Skin epidermis (tissue), 12 donors: ENCODE data around the gene HTT.

Source experiments
- H3K27ac ChIP-seq, 21 experiments: fragments of 200-600 bp; sonication (generic) in 11 of 21; one replicate each; pipeline ENCODE4 v1.5.0; 2020; ENCODE audit warnings: mild to moderate bottlenecking in 3 of 21, inconsistent platforms in 2 of 21, moderate library complexity in 2 of 21
- H3K4me3 ChIP-seq, 7 experiments: fragments of 200-600 bp; sonication (generic) in 2 of 7; one replicate each; pipeline ENCODE4 v1.5.0; 2020; ENCODE audit warnings: inconsistent platforms in 2 of 7, mild to moderate bottlenecking in 2 of 7, moderate library complexity in 1 of 7

HTT gene

GRCh38 chr4:3225071-3225850 is 150.8 kb downstream of the HTT start:
- Histone ChIP-seq H3K4me3 (no peak overlapping the region), H3K27ac (peak overlapping the region in 1 of 21 experiments; percentile 21)

- peak overlapping the region in 3 of 21 experiments; percentile 22 to 47 (median 23) for H3K27ac ChIP-seq
- no peak overlapping the region for H3K4me3 ChIP-seq
These were observed 151.5 kb downstream of the HTT start for GRCh38 chr4:3225936-3226335.

DNA sequence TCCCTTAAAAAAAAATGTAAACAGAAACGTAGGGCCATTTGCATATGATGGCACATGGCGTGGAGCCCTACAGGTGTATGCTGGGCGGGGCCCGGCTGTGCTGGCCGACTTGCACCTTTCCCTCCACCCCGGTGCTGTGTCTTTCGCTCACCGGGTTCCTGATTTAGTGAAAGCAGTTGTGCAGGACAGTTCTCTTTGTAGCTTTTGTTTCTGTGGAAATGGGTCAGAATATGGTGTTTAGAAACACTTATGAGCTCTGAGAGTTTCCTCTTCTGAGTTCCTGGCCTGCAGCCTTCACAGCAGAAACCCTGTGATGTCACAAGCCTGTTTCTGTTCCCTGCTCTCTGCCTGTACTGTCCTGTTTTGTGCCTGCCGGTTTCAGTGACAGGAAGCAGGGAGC is 152.0 kb downstream of the HTT start:
- peak overlapping the region in 3 of 21 experiments; percentile 14 to 47 (median 23) for H3K27ac ChIP-seq

GRCh38 chr4:3226944-3227343 is 152.5 kb downstream of the HTT start:
- Histone ChIP-seq H3K27ac (peak overlapping the region in 2 of 21 experiments; percentile 14 to 37), H3K4me3 (no peak overlapping the region)

More for the DNA sequence above, 152.0 kb downstream of the HTT start:
- no peak overlapping the region for H3K4me3 ChIP-seq

GRCh38 chr4:3227878-3228675 is 153.6 kb downstream of the HTT start:
- H3K27ac ChIP-seq = no peak overlapping the region
- no peak overlapping the region for H3K4me3 ChIP-seq

GRCh38 chr4:3228881-3229280 is 154.4 kb downstream of the HTT start:
- Histone ChIP-seq H3K27ac (no peak overlapping the region), H3K4me3 (no peak overlapping the region)

GRCh38 chr4:3229328-3229727 is 154.8 kb downstream of the HTT start:
- H3K27ac ChIP-seq = no peak overlapping the region
- no peak overlapping the region for H3K4me3 ChIP-seq

- Histone ChIP-seq H3K27ac (no peak overlapping the region), H3K4me3 (no peak overlapping the region)
These were observed 155.5 kb downstream of the HTT start for GRCh38 chr4:3229964-3230363.

DNA sequence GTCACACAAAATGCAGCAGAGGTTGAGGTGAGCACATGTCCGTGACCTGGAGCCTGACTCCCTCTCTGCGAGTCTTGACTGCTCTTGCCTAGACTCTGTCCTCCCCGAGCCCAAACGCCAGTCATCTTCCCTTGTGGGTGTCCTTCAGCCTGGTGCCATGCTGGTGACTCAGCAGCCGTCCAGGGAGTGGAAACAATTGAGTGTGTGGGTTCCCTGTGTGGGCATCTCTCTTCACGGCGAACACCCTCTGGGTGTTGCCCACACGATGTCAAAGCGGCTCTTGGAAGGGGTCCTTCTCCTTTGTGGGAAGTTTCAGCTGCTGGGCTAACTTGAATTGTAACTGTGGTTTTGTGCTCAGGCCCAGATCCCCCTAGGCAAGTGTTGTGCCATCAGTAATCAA is 157.0 kb downstream of the HTT start:
- no peak overlapping the region for H3K27ac ChIP-seq

DNA sequence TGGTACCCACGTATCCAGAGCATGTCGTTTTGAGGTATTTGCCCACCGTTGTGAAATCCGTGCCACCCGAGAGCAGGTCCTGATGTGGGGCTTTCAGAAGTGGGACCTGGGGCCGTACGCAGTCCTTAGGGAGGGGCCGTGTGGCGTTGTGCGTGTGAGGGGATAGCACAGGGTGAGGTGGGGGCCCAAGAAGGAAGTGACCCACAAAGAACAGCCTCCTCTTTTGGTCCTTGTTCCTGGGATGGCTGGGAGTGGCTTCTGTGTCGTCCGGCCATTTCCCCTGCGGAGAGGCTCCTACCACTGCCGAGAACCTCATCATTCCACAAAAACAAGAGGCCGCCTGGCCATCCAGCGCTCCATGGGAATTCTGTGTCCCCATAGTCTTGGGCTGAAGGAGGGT is 157.5 kb downstream of the HTT start:
- Histone ChIP-seq H3K27ac (no peak overlapping the region), H3K4me3 (no peak overlapping the region)

More for the DNA sequence above, 157.0 kb downstream of the HTT start:
- H3K4me3 ChIP-seq = no peak overlapping the region

GRCh38 chr4:3232871-3233271 is 158.4 kb downstream of the HTT start:
- no peak overlapping the region for H3K27ac ChIP-seq
- no peak overlapping the region for H3K4me3 ChIP-seq

DNA sequence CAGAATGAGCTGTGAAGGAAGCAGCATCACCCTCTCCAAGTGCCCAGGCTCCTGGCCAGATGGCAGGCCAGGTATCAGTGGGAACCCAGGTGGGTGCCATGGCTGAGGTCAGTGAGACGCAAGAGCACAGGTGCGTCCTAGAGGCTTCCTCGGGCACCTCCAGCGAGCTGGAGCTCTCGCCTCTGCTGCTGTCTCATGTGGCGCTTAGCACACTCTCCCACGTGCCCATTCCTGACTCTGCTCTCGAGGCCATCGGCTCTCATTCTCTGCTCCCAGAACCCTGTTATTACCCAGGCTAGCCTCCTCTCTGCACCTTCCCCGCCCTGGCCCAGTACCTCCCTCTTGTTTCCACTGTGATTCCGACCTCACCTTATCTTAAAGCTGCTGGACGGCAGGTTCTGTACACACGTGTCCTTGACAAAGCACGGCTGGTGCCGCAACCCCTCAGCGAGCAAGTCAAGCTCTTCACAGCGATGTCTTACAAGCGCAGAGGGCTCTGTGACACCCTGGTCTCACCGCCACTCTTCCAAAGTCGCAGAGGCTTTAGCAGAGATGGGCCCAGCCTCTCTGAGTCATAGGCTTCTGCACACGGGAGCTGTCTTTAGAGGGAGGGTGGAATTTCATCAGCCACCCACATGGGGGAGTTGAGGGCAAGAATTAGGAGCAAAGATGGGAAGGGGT is 159.1 kb downstream of the HTT start:
- no peak overlapping the region for H3K4me3 ChIP-seq
- no peak overlapping the region for H3K27ac ChIP-seq

DNA sequence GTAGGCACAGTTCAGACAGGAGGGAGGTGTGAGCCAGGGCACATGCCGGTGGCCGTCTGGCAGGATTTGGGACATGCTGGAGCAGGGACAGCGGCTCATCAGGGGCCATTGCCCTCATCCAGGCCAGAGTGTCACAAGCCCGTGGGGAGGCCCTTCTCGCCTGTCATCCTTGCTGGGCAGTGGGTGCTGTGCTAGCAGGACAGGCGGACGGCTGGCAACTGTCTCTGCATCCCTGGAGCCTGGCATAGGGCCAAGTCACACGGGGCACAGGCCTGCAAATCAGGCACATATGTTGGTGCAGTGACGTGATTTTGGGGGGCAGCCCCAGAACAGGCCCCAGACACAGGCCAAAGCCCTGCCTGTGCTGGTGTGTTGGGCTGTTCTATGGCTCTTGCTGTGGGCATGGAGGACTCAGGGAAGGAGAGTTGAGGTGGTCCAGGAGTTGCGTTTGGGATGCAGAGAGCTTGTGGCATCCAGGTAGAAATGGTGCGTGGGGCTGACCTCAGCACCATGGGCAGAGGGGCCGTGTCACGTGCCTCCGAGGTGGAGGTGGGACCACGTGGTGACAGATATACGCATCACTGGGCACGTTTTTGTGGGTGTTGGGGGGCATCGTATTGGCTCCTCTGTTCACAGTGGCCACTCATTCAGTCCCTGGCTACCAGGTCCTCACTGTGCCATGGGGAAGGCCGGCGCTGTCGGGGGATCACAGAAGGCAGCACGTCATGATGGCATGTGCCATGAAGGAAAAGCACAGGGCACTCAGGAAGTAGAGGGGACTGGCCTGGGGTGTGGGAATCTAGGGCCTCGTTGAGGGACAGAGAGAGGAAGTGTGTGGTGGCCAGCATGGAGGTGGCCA is 159.9 kb downstream of the HTT start:
- Histone ChIP-seq H3K4me3 (no peak overlapping the region), H3K27ac (no peak overlapping the region)

DNA sequence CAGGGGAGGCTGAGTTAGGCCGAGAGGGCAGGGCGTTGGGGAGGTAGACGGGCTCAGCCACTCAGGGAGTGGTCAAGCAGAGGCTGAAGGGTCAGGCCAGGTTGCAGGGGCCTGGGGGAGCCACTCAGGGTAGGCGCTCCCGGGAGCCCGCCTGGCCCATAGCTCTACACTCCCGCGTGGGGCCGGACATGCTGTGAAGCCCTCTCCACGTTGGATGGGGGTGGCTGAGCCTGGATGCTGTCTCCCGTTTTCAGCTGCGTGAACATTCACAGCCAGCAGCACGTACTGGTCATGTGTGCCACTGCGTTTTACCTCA is 160.5 kb downstream of the HTT start:
- Histone ChIP-seq H3K27ac (no peak overlapping the region), H3K4me3 (no peak overlapping the region)

DNA sequence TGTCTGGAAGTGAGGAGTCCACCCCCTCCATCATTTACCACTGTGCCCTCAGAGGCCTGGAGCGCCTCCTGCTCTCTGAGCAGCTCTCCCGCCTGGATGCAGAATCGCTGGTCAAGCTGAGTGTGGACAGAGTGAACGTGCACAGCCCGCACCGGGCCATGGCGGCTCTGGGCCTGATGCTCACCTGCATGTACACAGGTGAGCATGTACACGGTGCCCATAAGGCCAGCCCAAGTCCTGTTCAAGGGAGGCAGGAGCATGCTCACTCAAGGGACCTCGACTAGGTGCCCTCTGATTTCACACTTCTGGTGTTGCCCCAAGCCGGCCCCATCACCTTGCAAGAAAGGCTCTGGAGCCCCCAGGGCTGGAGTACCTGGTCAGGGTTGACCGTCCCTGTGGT is 161.1 kb downstream of the HTT start:
- no peak overlapping the region for H3K27ac ChIP-seq
- no peak overlapping the region for H3K4me3 ChIP-seq

DNA sequence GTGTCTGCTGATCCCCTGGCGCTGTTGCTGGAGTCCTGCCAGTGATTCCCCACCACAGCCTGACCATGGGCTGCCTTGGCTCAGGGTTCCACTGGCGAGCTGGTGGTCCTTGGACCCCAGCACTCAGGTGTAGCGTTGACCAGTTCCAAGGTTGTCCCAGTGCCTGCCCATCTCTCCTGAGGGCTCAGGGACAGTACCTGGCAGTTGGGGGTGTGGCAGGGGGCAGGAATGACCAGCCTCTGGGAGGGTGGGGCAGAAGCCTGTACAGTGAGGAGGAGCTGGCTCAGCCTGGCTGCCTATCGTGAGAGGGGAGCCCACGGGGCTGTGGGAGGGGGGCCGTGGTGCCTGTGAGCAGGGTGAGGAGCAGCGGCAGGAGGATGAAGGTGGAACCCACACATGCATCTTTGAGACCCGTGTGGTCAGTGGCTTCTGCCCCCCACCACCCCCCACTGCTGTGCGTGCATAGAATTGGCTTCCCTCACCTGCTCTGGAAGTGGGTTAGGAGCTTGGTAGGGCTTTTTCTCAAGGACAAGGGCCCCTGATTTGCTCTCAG is 161.9 kb downstream of the HTT start:
- Histone ChIP-seq H3K27ac (no peak overlapping the region), H3K4me3 (no peak overlapping the region)

DNA sequence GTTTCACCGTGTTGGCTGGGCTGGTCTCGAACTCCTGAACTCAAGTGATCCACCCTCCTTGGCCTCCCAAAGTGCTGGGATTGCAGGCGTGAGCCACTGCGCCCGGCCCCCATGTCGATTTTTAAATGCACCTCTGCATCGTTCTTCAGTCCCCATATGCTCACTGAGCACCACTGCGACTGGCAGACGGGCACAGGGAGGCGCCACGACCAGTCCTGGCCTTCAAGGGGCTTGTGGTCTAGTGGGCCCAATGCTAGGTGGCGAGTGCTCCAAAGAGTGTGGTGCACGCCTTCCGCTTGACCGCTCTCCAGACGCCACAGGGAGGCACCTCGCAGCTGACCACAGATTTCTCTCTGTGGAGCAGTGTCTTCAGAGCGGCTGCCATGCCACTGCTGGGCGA is 162.8 kb downstream of the HTT start:
- Histone ChIP-seq H3K4me3 (no peak overlapping the region), H3K27ac (no peak overlapping the region)

DNA sequence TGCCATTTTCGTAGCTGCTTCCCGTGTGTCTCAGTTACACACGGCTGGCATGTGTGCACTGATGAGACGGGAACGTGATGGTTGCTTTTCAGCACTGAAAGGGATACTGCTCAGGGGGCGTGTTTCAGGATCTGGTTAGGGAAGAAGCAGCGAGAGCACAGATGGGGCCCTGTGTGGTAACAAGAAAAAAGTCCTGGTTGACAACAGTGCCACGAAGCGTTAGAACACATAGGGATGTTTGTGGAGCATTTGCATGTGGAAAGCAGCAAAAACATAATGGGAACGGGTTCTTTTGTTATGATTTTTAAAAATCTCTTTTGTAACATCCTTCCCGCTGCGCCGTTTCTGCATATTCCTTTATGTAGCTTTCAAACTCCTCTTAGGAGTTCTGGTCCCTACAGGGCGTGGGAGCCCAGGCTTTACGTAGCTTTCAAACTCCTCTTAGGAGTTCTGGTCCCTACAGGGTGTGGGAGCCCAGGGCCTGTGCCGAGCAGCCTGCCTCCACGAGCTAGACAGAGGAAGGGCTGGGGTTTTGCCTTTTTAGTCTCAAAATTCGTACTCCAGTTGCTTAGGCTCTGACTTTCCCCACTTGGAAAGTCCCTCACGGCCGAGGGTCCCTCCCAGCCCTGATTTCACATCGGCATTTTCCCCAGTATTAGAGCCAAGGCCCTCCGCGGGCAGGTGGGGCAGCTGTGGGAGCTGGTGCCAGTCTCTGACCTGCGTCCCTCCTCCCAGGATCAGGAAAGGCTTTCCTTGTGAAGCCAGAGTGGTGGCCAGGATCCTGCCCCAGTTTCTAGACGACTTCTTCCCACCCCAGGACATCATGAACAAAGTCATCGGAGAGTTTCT is 163.5 kb downstream of the HTT start:
- no peak overlapping the region for H3K27ac ChIP-seq

GRCh38 chr4:3238721-3239120 is 164.2 kb downstream of the HTT start:
- Histone ChIP-seq H3K27ac (no peak overlapping the region), H3K4me3 (no peak overlapping the region)

More for the DNA sequence above, 163.5 kb downstream of the HTT start:
- H3K4me3 ChIP-seq = no peak overlapping the region
